ENCODE results near the gene KDM4C. TPM values are rescaled to one million over a fixed set of nuclear protein-coding genes. Genes with fewer than 3 reads are reported as not detected.

The KDM4C gene
- total RNA-seq, 1 experiment from 2014 or later: 7.1 TPM

DNA sequence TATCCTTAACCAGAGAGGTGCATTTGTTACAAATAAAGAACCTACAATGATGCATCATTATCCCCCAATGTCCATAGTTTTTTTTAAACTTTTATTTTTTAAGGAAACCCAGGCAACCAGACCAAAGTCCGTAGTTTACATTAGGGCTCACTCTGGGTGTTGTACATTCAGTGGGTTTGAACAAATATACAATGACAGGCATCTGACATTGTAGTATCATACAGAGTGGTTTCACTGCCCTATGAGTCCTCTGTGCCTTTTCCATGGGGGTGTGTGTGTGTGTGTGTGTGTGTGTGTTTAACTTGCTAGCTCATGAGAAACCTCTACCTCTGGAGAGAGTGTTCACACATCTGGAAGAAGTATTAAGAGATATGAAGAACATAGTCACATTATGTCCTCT, 141.5 kb downstream of the KDM4C start:
- DNase-seq (ENCODE audit: low read depth, low spot score): no peak
- ChIA-PET CTCF (no interaction called here), POLR2A (interaction anchor here (0.6 kb wide), 1 partner anchor 386 kb away, joined by 3 read pairs; no protein-coding TSS in a partner anchor)
- no peaks in the 10 kb centered on the region for H3K27me3 ChIP-seq (ENCODE audit: control insufficient read depth, insufficient read depth, low read length)
- TF ChIP-seq POLR2AphosphoS5 (IDR thresholded peaks at IDR 0.05; ENCODE audit: low read depth, low read length) (no peak), SIN3A (IDR thresholded peaks at IDR 0.05; ENCODE audit: borderline replicate concordance, insufficient read depth, low read depth, low read length) (no peak), TCF7L2 (IDR thresholded peaks at IDR 0.05; ENCODE audit: low read depth, low read length) (no peak)
- TF ChIP-seq, protein P1, sequence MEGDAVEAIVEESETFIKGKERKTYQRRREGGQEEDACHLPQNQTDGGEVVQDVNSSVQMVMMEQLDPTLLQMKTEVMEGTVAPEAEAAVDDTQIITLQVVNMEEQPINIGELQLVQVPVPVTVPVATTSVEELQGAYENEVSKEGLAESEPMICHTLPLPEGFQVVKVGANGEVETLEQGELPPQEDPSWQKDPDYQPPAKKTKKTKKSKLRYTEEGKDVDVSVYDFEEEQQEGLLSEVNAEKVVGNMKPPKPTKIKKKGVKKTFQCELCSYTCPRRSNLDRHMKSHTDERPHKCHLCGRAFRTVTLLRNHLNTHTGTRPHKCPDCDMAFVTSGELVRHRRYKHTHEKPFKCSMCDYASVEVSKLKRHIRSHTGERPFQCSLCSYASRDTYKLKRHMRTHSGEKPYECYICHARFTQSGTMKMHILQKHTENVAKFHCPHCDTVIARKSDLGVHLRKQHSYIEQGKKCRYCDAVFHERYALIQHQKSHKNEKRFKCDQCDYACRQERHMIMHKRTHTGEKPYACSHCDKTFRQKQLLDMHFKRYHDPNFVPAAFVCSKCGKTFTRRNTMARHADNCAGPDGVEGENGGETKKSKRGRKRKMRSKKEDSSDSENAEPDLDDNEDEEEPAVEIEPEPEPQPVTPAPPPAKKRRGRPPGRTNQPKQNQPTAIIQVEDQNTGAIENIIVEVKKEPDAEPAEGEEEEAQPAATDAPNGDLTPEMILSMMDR (IDR thresholded peaks at IDR 0.05): no peak
- TF ChIP-seq, protein P2, sequence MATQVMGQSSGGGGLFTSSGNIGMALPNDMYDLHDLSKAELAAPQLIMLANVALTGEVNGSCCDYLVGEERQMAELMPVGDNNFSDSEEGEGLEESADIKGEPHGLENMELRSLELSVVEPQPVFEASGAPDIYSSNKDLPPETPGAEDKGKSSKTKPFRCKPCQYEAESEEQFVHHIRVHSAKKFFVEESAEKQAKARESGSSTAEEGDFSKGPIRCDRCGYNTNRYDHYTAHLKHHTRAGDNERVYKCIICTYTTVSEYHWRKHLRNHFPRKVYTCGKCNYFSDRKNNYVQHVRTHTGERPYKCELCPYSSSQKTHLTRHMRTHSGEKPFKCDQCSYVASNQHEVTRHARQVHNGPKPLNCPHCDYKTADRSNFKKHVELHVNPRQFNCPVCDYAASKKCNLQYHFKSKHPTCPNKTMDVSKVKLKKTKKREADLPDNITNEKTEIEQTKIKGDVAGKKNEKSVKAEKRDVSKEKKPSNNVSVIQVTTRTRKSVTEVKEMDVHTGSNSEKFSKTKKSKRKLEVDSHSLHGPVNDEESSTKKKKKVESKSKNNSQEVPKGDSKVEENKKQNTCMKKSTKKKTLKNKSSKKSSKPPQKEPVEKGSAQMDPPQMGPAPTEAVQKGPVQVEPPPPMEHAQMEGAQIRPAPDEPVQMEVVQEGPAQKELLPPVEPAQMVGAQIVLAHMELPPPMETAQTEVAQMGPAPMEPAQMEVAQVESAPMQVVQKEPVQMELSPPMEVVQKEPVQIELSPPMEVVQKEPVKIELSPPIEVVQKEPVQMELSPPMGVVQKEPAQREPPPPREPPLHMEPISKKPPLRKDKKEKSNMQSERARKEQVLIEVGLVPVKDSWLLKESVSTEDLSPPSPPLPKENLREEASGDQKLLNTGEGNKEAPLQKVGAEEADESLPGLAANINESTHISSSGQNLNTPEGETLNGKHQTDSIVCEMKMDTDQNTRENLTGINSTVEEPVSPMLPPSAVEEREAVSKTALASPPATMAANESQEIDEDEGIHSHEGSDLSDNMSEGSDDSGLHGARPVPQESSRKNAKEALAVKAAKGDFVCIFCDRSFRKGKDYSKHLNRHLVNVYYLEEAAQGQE (IDR thresholded peaks at IDR 0.05; ENCODE audit: insufficient read depth in 1 of 2, low read depth in 2 of 2, low read length in 1 of 2): no peak
- in situ Hi-C loops (cut with HindIII; ENCODE audit: low pct_unique_long_range_greater_than_20kb, low sequenced_read_pairs): no loop called here
- no peaks in the 10 kb centered on the region for H3K9me3 ChIP-seq (ENCODE audit: control insufficient read depth, insufficient read depth, low read depth, low read length)
- H3K27ac ChIP-seq (ENCODE audit: low read length): no peak overlapping the region
- BruUV-seq (replicated peaks): no TSS peak
- no peaks in the 10 kb centered on the region for H3K36me3 ChIP-seq (ENCODE audit: control insufficient read depth, insufficient read depth, low read length)
- H3K4me1 ChIP-seq (ENCODE audit: control insufficient read depth, insufficient read depth, low read length): no peaks in the 10 kb centered on the region
- no peak for ATAC-seq
- no peak overlapping the region for H3K4me3 ChIP-seq (ENCODE audit: low read depth in 2 of 2, low read length in 2 of 2)
- intact Hi-C loops (cut with micrococcal nuclease; ENCODE audit: unreplicated experiment): no loop called here

DNA sequence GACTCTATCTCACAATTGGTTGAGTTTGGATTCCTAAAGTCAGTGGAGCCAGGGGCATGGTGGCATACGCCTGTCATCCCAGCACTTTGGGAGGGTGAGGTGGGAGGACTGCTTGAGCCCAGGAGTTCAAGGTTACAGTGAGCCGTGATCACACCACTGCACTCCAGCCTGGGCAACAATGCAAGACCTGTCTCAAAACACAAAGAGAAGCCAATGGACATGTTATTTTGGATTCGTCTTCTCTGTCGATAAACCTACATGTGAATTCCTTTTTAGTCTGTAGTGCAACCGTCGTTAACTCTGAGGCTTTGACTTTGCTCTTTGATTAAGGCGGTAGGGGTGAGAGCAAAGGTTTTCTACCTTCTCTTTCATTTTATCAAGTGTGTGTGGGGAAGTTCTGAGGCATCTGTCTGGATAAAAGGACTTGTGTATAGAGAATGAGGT, 142.7 kb downstream of the KDM4C start:
- no peak overlapping the region for H3K4me3 ChIP-seq (ENCODE audit: low read depth in 2 of 2, low read length in 2 of 2)
- ChIA-PET POLR2A (no interaction called here), CTCF (no interaction called here)
- no peaks in the 10 kb centered on the region for H3K27me3 ChIP-seq (ENCODE audit: control insufficient read depth, insufficient read depth, low read length)
- no TSS peak for BruUV-seq (replicated peaks)
- no peaks in the 10 kb centered on the region for H3K4me1 ChIP-seq (ENCODE audit: control insufficient read depth, insufficient read depth, low read length)
- H3K9me3 ChIP-seq (ENCODE audit: control insufficient read depth, insufficient read depth, low read depth, low read length): no peaks in the 10 kb centered on the region
- no peak overlapping the region for H3K27ac ChIP-seq (ENCODE audit: low read length)
- intact Hi-C loops (cut with micrococcal nuclease; ENCODE audit: unreplicated experiment) (no loop called here), in situ Hi-C loops (cut with HindIII; ENCODE audit: low pct_unique_long_range_greater_than_20kb, low sequenced_read_pairs) (no loop called here)
- no peaks in the 10 kb centered on the region for H3K36me3 ChIP-seq (ENCODE audit: control insufficient read depth, insufficient read depth, low read length)
- TF ChIP-seq, protein P1 (IDR thresholded peaks at IDR 0.05): no peak
- no peak for TF ChIP-seq POLR2AphosphoS5 (IDR thresholded peaks at IDR 0.05; ENCODE audit: low read depth, low read length)
- TF ChIP-seq, protein P2 (IDR thresholded peaks at IDR 0.05; ENCODE audit: insufficient read depth in 1 of 2, low read depth in 2 of 2, low read length in 1 of 2): no peak
- TF ChIP-seq TCF7L2 (IDR thresholded peaks at IDR 0.05; ENCODE audit: low read depth, low read length): no peak
- TF ChIP-seq SIN3A (IDR thresholded peaks at IDR 0.05; ENCODE audit: borderline replicate concordance, insufficient read depth, low read depth, low read length): no peak
- ATAC-seq: no peak
- no peak for DNase-seq (ENCODE audit: low read depth, low spot score)
